Caco-2 (cell line): ENCODE results near the gene RNU11. TPM values are rescaled to one million over a fixed set of nuclear protein-coding genes. Genes with fewer than 3 reads are reported as not detected.

Experiments
- BruUV-seq: library from RNA; stranded (reverse); fragments of 400-500 nt; replicated peaks from 2 replicates; lab custom pipeline; 2021; lab: Mats Ljungman, UMichigan
- CTCF ChIA-PET: fragments of 300-600 bp; sonication (Branson Sonifier 250); formaldehyde crosslinking; loops from one replicate; lab custom pipeline; 2022; ENCODE audit warnings: antibody characterized with exemption; lab: Charles Lee
- POLR2A ChIA-PET: fragments of 300-600 bp; sonication (Branson Sonifier 250); formaldehyde crosslinking; loops from one replicate; lab custom pipeline; 2022; ENCODE audit warnings: antibody characterized with exemption; lab: Charles Lee
- DNase-seq, 2 experiments: peaks; one replicate each; pipeline versions ENCODE4 v3.0.0 to v3.0.0-alpha.2; 2020 to 2022
- H3K27me3 ChIP-seq: replicated peaks from 2 replicates; pipeline ENCODE4 v1.6.0; 2011; ENCODE audit warnings: low read length; ENCODE audit not compliant: control insufficient read depth, insufficient read depth
- H3K36me3 ChIP-seq: 2 replicates; pipeline ENCODE4 v1.5.1; 2011; ENCODE audit warnings: low read length; ENCODE audit not compliant: control insufficient read depth, insufficient read depth
- H3K4me1 ChIP-seq: fragments of 250-450 bp; sonication (Bioruptor Pico); 2 replicates; pipeline ENCODE4 v1.5.1; 2020; ENCODE audit warnings: mild to moderate bottlenecking
- H3K4me3 ChIP-seq: 2 replicates; pipeline ENCODE4 v1.5.1; 2011; ENCODE audit warnings: low read depth, mild to moderate bottlenecking, control low read depth, low read length
- H3K9me3 ChIP-seq: fragments of 250-450 bp; sonication (Bioruptor Pico); 2 replicates; pipeline ENCODE4 v1.5.1; 2020; ENCODE audit warnings: mild to moderate bottlenecking, moderate library complexity
- H3K27ac Mint-ChIP-seq: one replicate; pipeline ENCODE4 v1.8.0; 2022; ENCODE audit warnings: mixed read lengths; ENCODE audit not compliant: unreplicated experiment
- H3K27me3 Mint-ChIP-seq: one replicate; pipeline ENCODE4 v1.8.0; 2022; ENCODE audit warnings: mixed read lengths; ENCODE audit not compliant: insufficient read depth, unreplicated experiment
- H3K36me3 Mint-ChIP-seq: one replicate; pipeline ENCODE4 v1.8.0; 2022; ENCODE audit warnings: mild to moderate bottlenecking, mixed read lengths; ENCODE audit not compliant: insufficient read depth, unreplicated experiment
- H3K4me1 Mint-ChIP-seq: one replicate; pipeline ENCODE4 v1.8.0; 2022; ENCODE audit warnings: low read depth, mixed read lengths; ENCODE audit not compliant: unreplicated experiment
- H3K4me3 Mint-ChIP-seq: one replicate; pipeline ENCODE4 v1.8.0; 2022; ENCODE audit warnings: mild to moderate bottlenecking, moderate library complexity, mixed read lengths; ENCODE audit not compliant: unreplicated experiment
- H3K9me3 Mint-ChIP-seq: one replicate; pipeline ENCODE4 v1.8.0; 2022; ENCODE audit warnings: mixed read lengths; ENCODE audit not compliant: unreplicated experiment
- intact Hi-C: fragments of 100-400 bp; cut with micrococcal nuclease; formaldehyde crosslinking; loops from one replicate; pipeline ENCODE4 v1.10.0; 2022; ENCODE audit not compliant: unreplicated experiment
- total RNA-seq: library from RNA; stranded (reverse); gene quantifications from 2 replicates; pipeline ENCODE4 v1.2.3, GENCODE V29; 2022
- TF ChIP-seq, protein P1 (sequence below), 2 experiments: fragments of 200-600 bp in 1 of 2; IDR thresholded peaks; 1 replicate in 1 of 2; 2 replicates in 1 of 2; pipeline versions ENCODE4 v1.5.1 to v1.8.0; 2011 to 2022; ENCODE audit warnings: antibody characterized with exemption in 1 of 2, control low read depth in 1 of 2, inconsistent platforms in 1 of 2, low read depth in 1 of 2, low read length in 1 of 2, mild to moderate bottlenecking in 1 of 2, moderate library complexity in 1 of 2; ENCODE audit not compliant: insufficient read depth in 1 of 2, severe bottlenecking in 1 of 2, unreplicated experiment in 1 of 2

RNU11 gene
- total RNA-seq, 1 experiment from 2014 or later, result not detected

DNA sequence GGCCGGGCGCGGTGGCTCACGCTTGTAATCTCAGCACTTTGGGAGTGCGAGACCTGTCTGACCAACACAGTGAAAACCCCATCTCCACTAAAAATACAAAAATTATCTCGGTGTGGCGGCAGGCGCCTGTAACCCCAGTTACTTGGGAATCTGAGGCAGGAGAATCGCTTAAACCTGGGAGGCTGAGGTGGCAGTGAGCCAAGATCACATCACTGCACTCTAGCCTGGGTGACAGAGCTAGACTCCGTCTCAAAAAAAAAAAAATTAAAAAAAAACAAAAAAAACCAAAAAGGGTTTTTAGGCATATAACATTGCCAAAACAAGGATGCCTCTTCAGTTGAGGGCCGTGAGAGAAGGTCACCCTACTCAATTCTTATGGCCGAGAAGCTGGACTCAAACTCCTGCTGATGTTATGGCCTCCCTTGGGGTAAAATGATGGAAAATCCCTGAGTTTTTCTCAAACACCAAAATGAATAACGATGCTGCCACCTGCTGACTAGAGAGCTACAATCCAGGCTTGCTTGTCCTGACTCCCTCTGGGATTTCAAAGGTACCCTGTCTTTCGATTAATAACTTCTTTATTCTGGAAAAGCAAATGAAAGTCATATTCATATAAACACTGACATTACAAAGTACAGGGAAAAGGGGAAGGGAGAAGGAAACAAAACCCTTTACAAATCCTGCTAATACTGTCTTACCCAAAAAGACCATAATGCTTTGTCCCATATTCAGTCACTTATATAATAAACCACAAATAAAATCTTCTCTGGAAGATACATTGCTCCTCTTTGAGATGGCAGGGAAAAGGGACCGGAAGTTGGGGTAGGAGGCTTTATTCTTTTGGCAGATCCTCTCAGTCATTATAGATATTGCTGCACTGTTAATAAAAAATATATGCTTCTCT lies 45.6 kb upstream of the RNU11 start:
- Mint-ChIP-seq H3K27ac (no peak overlapping the region), H3K4me1 (no peaks in the 10 kb centered on the region), H3K9me3 (no peaks in the 10 kb centered on the region), H3K4me3 (no peak overlapping the region), H3K27me3 (no peaks in the 10 kb centered on the region), H3K36me3 (no peaks in the 10 kb centered on the region)
- TF ChIP-seq, protein P1, sequence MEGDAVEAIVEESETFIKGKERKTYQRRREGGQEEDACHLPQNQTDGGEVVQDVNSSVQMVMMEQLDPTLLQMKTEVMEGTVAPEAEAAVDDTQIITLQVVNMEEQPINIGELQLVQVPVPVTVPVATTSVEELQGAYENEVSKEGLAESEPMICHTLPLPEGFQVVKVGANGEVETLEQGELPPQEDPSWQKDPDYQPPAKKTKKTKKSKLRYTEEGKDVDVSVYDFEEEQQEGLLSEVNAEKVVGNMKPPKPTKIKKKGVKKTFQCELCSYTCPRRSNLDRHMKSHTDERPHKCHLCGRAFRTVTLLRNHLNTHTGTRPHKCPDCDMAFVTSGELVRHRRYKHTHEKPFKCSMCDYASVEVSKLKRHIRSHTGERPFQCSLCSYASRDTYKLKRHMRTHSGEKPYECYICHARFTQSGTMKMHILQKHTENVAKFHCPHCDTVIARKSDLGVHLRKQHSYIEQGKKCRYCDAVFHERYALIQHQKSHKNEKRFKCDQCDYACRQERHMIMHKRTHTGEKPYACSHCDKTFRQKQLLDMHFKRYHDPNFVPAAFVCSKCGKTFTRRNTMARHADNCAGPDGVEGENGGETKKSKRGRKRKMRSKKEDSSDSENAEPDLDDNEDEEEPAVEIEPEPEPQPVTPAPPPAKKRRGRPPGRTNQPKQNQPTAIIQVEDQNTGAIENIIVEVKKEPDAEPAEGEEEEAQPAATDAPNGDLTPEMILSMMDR (IDR thresholded peaks at IDR 0.05; ENCODE audit: insufficient read depth in 1 of 2, low read depth in 1 of 2, low read length in 1 of 2, severe bottlenecking in 1 of 2, unreplicated experiment in 1 of 2), result peak; percentile 40 to 52
- H3K27me3 ChIP-seq, result no peaks in the 10 kb centered on the region
- H3K9me3 ChIP-seq, result no peaks in the 10 kb centered on the region
- CTCF ChIA-PET, result interaction anchor here (1.0 to 1.6 kb wide), 5 partner anchors 21 to 354 kb away, joined by 3 to 6 read pairs (median 3); no protein-coding TSS in a partner anchor
- H3K4me1 ChIP-seq, result peaks cover 20% of the 10 kb centered on the region
- peak; percentile 55 to 67 for DNase-seq
- intact Hi-C loops, result loop anchor here (1.0 kb wide), 1 partner anchor 84 kb away; no protein-coding TSS in a partner anchor
- H3K36me3 ChIP-seq, result no peaks in the 10 kb centered on the region; the same call in 1 of the 2 replicates
- BruUV-seq, result no TSS peak
- H3K4me3 ChIP-seq, result no peak overlapping the region
- POLR2A ChIA-PET, result interaction anchor here (1.0 to 2.5 kb wide), 3 partner anchors 21 to 87 kb away, joined by 5 to 22 read pairs (median 9); no protein-coding TSS in a partner anchor

DNA sequence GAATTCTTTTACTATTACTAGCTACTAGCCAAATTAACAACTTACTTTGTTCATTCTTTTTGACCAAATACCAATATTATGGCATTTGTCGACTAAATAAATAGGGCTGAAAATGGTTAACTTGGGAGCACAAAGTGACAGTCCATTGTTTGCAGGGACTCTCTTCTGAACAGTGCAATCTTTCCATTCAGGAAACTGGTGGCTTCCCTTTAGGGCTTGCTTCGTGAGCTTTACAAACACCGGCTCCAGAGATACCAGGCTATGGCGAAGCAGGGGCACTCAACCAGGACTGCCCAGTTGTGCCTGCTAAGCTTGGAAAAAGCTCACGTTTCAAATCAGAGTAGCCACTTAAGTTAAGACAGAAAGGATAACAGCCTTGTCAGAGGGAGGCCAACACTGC lies 44.0 kb upstream of the RNU11 start:
- CTCF ChIA-PET, result interaction anchor here (1.0 kb wide), 1 partner anchor 86 kb away, joined by 4 read pairs; no protein-coding TSS in a partner anchor
- POLR2A ChIA-PET, result interaction anchor here (1.0 to 3.0 kb wide), 2 partner anchors 22 to 37 kb away, joined by 4 to 14 read pairs; no protein-coding TSS in a partner anchor

DNA sequence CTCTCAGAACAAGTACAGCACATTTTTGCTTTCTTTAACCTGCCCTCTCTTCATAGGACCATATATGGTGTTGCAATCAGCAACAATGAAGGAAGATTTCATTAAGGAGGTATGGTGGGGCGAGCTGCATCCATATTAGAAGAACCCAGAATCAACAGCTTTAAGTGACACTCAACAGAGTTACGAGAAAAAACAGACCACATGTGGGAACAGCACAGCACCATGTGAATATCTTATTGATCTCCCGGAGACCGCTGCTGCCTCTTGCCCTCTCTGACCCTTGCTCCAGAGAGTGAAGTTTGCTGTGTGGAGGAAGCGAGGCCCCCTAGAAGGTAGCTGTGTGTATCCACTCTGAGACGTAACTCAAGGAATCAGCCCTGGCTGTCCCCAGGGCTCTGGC lies 43.4 kb upstream of the RNU11 start:
- no peaks in the 10 kb centered on the region for H3K4me1 Mint-ChIP-seq
- H3K9me3 Mint-ChIP-seq, result no peaks in the 10 kb centered on the region
- H3K9me3 ChIP-seq, result no peaks in the 10 kb centered on the region
- no TSS peak for BruUV-seq
- intact Hi-C loops, result no loop called here
- H3K27me3 ChIP-seq, result no peaks in the 10 kb centered on the region
- DNase-seq, result no peak
- H3K4me3 Mint-ChIP-seq, result no peak overlapping the region
- no peaks in the 10 kb centered on the region for H3K36me3 Mint-ChIP-seq
- H3K4me3 ChIP-seq, result no peak overlapping the region
- POLR2A ChIA-PET, result interaction anchor here (1.0 to 3.0 kb wide), 2 partner anchors 22 to 36 kb away, joined by 4 to 14 read pairs; no protein-coding TSS in a partner anchor
- CTCF ChIA-PET, result no interaction called here
- no peak overlapping the region for H3K27ac Mint-ChIP-seq
- TF ChIP-seq, protein P1 (IDR thresholded peaks at IDR 0.05; ENCODE audit: insufficient read depth in 1 of 2, low read depth in 1 of 2, low read length in 1 of 2, severe bottlenecking in 1 of 2, unreplicated experiment in 1 of 2), result no peak
- H3K36me3 ChIP-seq, result no peaks in the 10 kb centered on the region; the same call in 1 of the 2 replicates
- H3K27me3 Mint-ChIP-seq, result no peaks in the 10 kb centered on the region
- peaks cover 22% of the 10 kb centered on the region for H3K4me1 ChIP-seq

More for the DNA sequence above, 44.0 kb upstream of the RNU11 start:
- H3K9me3 ChIP-seq, result no peaks in the 10 kb centered on the region
- H3K4me1 ChIP-seq, result peaks cover 22% of the 10 kb centered on the region
- no peak overlapping the region for H3K4me3 ChIP-seq
- TF ChIP-seq, protein P1 (IDR thresholded peaks at IDR 0.05; ENCODE audit: insufficient read depth in 1 of 2, low read depth in 1 of 2, low read length in 1 of 2, severe bottlenecking in 1 of 2, unreplicated experiment in 1 of 2), result no peak
- intact Hi-C loops, result no loop called here
- H3K36me3 Mint-ChIP-seq, result no peaks in the 10 kb centered on the region
- no peaks in the 10 kb centered on the region; the same call in 1 of the 2 replicates for H3K36me3 ChIP-seq
- H3K9me3 Mint-ChIP-seq, result no peaks in the 10 kb centered on the region
- no peak overlapping the region for H3K27ac Mint-ChIP-seq
- H3K4me3 Mint-ChIP-seq, result no peak overlapping the region
- no TSS peak for BruUV-seq
- H3K27me3 ChIP-seq, result no peaks in the 10 kb centered on the region
- no peak for DNase-seq
- no peaks in the 10 kb centered on the region for H3K4me1 Mint-ChIP-seq
- H3K27me3 Mint-ChIP-seq, result no peaks in the 10 kb centered on the region
